ENCODE results near the gene NF1.

- TF ChIP-seq ZBTB7A (CRISPR knock-in tag; IDR thresholded peaks at IDR 0.05) (no peak), IRF1 (CRISPR knock-in tag; IDR thresholded peaks at IDR 0.05; ENCODE audit: low read depth) (no peak), RBM39 (IDR thresholded peaks at IDR 0.05; ENCODE audit: low read depth, low read length, poor library complexity, severe bottlenecking) (no peak), ATF1 (CRISPR knock-in tag; IDR thresholded peaks at IDR 0.05) (no peak), ZNF512 (CRISPR knock-in tag; IDR thresholded peaks at IDR 0.05) (no peak), EZH2 (conservative IDR thresholded peaks at IDR 0.05; ENCODE audit: low read depth, low read length) (no peak), POLR2AphosphoS5 (IDR thresholded peaks at IDR 0.05; ENCODE audit: low read depth, low read length) (no peak), MYNN (CRISPR knock-in tag; IDR thresholded peaks at IDR 0.05; ENCODE audit: low read depth) (no peak), ZNF256 (CRISPR knock-in tag; conservative IDR thresholded peaks at IDR 0.05) (no peak), PHF8 (CRISPR knock-in tag; IDR thresholded peaks at IDR 0.05) (no peak)
- TF ChIP-seq, protein P1, sequence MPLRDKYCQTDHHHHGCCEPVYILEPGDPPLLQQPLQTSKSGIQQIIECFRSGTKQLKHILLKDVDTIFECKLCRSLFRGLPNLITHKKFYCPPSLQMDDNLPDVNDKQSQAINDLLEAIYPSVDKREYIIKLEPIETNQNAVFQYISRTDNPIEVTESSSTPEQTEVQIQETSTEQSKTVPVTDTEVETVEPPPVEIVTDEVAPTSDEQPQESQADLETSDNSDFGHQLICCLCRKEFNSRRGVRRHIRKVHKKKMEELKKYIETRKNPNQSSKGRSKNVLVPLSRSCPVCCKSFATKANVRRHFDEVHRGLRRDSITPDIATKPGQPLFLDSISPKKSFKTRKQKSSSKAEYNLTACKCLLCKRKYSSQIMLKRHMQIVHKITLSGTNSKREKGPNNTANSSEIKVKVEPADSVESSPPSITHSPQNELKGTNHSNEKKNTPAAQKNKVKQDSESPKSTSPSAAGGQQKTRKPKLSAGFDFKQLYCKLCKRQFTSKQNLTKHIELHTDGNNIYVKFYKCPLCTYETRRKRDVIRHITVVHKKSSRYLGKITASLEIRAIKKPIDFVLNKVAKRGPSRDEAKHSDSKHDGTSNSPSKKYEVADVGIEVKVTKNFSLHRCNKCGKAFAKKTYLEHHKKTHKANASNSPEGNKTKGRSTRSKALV (CRISPR knock-in tag; IDR thresholded peaks at IDR 0.05): no peak
- TF ChIP-seq, protein P2, sequence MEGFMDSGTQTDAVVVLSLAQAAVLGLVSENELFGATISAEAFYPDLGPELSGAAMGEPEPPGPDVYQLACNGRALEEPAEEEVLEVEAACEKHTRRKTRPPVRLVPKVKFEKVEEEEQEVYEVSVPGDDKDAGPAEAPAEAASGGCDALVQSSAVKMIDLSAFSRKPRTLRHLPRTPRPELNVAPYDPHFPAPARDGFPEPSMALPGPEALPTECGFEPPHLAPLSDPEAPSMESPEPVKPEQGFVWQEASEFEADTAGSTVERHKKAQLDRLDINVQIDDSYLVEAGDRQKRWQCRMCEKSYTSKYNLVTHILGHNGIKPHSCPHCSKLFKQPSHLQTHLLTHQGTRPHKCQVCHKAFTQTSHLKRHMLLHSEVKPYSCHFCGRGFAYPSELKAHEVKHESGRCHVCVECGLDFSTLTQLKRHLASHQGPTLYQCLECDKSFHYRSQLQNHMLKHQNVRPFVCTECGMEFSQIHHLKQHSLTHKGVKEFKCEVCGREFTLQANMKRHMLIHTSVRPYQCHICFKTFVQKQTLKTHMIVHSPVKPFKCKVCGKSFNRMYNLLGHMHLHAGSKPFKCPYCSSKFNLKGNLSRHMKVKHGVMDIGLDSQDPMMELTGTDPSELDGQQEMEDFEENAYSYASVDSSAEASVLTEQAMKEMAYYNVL (CRISPR knock-in tag; IDR thresholded peaks at IDR 0.05; ENCODE audit: borderline replicate concordance): no peak
- TF ChIP-seq, protein P3, sequence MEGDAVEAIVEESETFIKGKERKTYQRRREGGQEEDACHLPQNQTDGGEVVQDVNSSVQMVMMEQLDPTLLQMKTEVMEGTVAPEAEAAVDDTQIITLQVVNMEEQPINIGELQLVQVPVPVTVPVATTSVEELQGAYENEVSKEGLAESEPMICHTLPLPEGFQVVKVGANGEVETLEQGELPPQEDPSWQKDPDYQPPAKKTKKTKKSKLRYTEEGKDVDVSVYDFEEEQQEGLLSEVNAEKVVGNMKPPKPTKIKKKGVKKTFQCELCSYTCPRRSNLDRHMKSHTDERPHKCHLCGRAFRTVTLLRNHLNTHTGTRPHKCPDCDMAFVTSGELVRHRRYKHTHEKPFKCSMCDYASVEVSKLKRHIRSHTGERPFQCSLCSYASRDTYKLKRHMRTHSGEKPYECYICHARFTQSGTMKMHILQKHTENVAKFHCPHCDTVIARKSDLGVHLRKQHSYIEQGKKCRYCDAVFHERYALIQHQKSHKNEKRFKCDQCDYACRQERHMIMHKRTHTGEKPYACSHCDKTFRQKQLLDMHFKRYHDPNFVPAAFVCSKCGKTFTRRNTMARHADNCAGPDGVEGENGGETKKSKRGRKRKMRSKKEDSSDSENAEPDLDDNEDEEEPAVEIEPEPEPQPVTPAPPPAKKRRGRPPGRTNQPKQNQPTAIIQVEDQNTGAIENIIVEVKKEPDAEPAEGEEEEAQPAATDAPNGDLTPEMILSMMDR (CRISPR knock-in tag; IDR thresholded peaks at IDR 0.05): no peak
These were observed 9.2 kb upstream of the NF1 start for GRCh38 chr17:31085563-31085962.
